ENCODE data around the gene TADA3.
"Not testable (repeated sequence)": the region's sequence is repeated elsewhere in the genome, so short reads cannot be mapped to it uniquely, and the experiment has no call there.

Gene TADA3

DNA sequence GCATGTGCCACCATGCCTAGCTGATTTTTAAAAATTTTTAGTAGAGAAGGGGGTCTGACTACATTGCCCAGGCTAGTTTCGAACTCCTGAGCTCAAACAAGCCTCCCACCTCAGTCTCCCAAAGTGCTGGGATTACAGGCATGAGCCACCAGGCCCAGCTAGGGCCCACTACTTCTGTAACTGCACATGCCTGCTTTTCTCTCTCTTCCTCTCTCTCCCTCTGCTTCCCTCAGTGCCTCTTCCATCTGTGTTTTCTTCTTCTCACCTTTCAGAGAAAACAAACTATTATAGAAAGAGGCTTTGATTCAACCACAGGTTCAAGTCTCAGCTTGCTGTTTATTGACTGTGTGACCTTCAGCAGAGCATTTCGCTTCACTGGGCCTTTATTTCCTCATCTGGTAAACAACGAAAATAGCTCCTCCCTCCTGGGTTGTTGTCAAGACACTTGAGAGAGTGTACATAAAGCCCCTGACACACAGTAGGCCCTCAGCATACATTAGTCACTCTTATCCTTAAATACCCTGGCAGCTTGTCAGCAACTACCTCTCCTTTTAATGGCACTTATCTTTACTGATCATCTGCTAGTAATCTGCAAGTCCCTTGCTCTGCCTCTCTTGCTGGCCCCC, 10.2 kb downstream of the TADA3 start:
- no peak for DNase-seq

- no peak for DNase-seq
Observed at GRCh38 chr3:9781551-9781950, 10.7 kb downstream of the TADA3 start.

DNA sequence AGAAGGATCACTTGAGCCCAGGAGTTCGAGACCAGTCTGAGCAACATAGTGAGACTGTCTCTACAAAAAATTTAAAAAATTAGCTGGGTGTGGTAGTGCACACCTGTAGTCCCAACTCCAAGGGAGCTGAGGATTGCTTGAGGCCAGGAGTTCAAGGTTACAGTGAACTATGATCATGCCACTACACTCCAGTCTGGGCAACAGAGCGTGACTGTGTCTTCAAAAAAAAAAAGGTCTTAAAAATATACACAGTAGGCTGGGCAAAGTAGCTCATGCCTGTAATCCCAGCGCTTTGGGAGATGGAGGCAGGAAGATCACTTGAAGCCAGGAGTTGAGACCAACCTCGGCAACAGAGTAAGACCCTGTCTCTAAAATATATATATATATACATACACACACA, 11.4 kb downstream of the TADA3 start:
- DNase-seq = no peak

DNA sequence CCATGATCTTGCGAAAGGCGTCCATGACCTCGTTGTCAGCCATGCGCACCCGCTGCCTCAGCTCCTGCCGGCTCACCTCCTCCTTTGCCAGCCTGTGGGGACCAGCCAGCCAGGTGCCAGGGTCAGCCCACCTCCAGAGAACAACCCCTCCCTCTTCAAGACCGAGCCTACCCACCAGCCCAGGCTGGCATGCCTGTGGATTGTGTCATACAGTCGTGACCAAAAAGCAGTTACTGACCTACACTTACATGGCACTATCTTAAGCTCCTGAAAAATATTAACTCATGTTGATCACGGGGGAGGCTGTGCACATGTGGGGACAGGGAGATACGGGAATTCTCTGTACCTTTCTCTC, 11.8 kb downstream of the TADA3 start:
- no peak for DNase-seq

DNA sequence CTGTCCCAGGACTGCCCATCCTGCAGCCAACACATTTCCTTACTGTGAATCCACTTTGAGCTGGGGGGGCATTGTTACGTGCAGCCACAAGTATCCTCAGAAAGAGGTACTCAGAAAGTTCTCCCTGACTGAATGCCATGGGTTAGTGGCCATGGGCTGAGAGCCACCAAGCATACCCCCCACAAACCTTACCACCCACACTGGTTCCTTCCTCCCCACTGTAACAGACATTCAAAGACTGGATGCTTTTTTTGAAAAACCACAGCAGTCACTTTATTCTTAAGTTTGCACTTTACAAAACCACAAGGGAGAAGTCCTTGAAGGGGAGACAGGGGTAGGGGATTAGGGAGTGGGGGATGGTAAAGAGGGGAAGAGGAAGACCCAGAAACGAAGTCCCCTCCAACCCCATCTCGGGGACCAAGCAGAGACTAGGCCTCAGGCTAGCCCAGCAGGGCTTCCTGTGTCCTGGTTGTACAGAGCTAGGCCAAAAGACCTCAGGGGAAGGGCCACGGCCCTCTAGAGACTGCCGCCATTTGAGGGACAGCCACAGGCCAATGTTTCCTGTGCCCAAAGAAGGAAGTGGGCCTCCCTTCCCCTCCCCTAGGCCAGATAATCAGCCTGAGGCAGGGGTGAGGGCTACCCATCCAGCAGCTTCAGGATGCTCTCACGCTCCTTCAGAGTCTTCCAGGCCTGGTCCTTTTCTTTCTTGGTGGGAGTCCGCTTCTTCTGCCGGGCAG, 12.4 kb downstream of the TADA3 start:
- DNase-seq = no peak

DNA sequence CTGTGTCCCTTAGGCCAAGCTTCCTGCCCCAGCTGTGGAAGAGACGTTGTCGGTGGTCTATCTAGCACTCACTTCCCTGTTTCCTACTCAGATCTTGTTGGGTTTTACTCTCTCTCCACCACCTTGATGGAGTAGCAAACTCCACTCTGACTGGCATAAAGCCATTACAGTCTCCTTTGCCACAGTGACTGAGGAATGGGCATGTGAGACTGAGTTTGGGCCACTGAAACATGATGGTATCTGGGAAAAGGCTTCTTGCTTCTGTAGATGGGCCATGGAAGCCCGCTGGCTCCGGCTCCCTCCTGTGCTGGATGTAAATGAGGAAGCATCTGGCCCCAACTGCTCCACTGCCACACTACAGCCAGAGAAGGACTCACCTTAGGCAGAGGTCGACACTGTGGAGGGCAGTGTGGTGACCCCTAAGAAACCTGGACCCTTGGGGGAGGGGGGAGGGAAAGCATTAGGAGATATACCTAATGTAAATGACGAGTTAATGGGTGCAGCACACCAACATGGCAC, 13.1 kb downstream of the TADA3 start:
- no peak for DNase-seq

- DNase-seq = no peak
Observed at GRCh38 chr3:9778143-9779074, 13.9 kb downstream of the TADA3 start.

DNA sequence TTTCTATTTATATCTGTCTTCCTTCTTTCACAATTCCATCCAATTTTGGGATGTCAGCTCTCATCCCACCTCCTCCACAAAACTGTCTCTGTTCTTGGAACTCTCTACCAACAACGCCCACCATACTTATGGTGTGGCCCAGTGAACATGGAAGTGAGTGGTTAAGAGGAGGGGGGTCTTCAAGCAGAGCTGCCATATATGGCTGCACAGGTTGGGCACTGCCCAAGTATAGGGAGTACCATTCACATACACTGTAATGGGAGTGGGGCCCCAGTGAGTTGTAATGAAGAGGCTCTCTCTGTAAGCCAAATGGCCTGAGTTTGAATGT, 14.6 kb downstream of the TADA3 start:
- DNase-seq = no peak

DNA sequence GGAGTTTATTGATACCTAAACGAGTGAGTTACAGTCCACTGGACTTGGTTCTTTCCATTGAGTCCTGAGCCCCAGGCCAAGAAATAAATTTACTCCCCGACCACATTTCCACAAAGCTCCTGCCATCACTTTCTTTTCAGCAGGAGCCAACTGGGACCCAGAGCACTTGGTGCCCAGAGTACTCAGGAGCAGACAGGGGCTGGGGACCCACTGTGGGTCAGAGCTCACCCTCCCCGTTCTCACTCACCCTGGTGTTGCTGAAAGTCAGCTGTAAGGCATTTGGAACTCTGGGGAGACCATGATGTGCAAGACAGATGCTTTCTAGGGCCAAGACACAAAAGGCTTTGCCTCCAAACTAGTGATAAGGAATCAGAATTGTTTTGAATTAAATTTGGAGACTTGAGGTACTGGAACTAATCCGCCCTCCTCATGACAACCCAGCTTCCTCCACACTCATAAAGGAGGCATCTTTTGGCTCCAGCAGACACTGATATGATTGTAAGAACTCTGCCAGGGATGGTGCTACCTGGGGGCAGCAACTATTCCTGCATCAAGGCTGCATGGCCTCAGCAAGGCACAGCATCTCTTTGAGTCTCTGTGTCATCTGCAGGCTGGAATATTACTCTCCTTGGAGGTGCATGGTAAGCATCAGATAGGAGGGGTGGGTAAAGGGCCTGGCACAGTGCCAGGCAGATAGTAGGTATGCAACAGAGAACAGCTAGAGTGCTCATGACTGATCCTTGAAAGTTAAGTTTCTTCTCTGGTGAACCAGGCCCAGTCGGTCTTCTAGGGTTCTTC, 15.2 kb downstream of the TADA3 start:
- DNase-seq = no peak

DNA sequence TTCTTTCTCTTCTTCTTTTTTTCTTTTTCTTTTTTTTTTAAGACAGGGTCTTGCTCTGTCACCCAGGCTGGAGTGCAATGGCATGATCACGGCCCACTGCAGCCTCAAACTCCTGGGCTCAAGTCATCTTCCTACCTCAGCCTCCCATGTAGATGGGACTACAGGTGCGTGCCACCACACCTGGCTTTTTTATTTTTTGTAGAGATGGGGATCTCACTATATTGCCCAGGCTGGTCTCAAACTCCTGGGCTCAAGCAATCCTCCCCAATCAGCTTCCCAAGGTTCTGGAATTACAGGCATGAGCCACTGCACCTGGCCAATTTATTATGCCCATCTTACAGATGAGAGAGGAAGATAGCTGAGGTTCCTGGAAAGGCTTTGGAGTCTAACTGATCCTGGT, 21.3 kb downstream of the TADA3 start:
- not testable (repeated sequence) for DNase-seq

GRCh38 chr3:9770276-9770812, 21.9 kb downstream of the TADA3 start:
- DNase-seq = peak; percentile 4

GRCh38 chr3:9769426-9770275, 22.6 kb downstream of the TADA3 start, which contains the start of gene CAMK1:
Gene CAMK1 (minus strand): TSS chr3:9769947. CDS start chr3:9767749, 2,198 bp downstream.
- DNase-seq = peak; percentile 71

DNA sequence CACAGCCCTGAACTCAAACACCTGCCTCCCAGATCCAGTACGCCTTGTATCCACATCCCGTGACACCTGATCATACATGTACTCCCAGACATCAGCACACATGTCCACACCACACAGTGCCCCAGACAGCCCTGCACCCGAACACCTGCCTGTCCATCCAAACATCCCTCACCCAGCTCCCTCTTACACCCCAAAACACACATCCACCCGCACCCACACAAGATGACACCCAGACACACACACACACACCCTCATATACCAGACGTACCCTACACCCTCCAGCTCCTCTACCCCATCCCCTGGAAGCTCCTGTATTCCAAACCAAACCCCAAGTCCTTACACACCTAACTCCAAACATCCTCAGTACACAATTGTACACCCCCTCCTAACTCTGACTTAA, 23.3 kb downstream of the TADA3 start:
- no peak for DNase-seq

DNA sequence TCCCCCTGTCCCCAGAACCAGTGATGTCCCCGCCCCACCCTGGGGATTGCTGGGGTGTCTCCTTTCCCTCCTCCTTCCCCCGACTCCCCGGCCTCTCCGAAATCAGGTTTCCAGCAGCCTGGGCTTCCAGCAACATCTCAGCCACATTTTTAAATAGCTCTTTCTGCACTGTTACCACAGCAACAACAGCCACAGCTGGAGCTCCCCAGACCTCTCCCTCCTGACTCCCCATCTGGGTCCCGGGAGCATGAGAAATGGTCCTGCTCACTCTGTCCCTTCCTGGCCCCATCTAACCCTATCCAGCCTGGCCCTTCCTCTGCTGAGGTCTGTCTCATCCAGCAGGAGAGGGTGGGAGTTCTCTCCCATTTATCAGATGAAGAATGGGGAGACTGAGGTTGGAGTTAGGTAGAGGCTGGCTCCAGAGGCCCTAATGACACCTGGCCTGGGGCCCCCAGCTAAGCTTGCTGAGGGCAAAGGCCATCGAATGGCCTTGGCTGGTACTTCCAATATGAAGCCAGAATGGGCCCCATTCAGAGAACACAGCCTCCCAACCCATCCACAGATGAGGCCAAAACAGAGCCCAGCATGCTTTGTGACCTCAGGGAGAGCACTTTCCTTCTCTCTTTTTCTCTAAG, 24.0 kb downstream of the TADA3 start:
- DNase-seq = no peak

DNA sequence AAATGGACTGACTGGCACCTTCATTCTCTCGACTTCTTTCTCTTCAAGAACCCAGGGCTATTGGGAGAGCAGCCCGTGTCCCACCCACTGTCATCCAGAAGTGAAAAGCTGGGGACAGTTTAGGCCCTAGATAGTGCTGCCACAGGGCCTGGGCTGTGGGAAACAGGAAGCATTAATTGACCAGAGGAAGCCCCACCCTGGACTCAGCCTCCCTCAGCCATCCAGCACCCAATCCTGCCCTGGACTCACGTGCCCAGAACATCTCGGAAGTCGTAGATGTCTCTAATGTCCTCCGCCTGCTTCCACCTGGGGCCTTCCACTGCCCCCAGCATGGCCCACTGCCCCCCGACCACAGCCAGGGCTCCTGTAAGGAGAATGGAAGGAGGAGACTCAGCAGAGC, 24.9 kb downstream of the TADA3 start:
- DNase-seq = no peak

GRCh38 chr3:9765865-9766264, 26.4 kb downstream of the TADA3 start:
- peak; percentile 6 for DNase-seq

DNA sequence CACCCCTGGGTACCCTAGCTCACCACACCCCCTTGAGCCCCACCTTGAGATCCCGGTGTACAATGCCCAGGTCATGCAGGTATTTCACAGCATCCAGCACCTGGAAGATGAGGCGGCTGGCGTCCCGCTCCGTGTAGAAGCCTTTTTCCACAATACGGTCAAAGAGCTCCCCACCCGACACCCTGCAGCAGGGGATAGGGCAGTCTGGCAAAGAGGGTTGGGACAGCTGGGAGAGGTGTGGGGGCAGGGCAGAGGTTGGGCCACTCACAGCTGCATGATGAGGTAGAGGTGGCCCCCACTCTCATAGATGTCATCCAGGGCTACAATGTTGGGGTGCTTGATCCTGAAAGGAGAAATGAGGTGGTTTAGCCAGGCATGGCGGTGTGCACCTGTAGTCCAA, 29.4 kb downstream of the TADA3 start:
- DNase-seq = no peak

DNA sequence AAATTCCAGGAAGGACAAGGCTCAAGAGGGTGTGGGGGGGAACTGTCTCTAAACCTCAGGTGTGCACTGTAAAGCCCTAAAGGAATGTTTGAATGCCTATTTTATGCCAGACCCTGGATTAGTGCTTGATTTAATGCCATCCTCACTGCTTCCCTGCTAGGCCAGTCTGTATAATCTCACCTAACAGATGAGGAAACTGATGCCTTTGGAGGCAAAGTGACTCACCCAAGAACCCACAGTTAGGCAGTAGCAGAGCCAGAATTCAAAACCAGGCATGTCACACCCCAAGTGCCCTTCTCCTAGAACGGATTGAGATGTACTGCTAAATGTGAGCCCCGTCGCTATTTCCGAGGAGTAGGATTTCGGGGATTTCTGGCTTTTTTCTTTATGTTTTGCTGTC, 30.4 kb downstream of the TADA3 start:
- no peak for DNase-seq

DNA sequence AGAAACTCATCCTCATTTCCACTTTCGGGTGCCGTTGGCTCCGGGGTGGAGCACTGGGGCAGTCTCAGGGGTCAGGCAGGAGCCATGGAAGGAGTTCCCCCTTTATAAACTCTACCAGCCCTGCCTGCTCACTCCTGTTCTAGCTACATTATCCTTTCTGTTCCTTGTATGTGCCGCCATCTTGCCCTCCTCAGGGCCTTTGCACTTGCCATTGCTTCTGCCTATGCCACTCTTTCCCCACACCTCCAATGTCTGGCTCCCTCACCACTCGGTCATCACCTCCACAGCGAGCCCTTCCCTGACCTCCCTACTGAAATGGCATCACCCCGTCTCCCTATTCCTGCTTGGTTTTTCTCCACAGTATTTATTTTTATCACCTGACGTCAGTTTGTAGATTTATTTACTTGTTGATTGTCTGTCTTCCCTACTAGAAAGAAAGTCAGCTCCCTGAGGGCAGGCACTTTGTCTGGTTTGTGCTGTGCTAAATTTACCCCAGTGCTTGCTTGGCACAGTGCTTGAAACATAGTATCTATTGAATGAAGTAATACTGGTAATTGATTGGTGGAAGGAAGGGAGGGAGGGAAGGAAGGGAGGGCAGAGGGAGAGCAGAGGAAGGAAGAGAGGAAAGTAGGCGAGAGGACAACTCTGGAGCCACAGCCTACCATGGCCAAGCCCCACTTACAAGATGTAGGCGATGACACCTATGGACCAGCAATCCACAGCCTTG, 31.3 kb downstream of the TADA3 start:
- DNase-seq = no peak

- no peak for DNase-seq
Observed at GRCh38 chr3:9757427-9757826, 34.8 kb downstream of the TADA3 start.

All from NCI-H69 (cell line).